ENCODE data around the gene LRRTM2.
"Not testable (repeated sequence)": the region's sequence is repeated elsewhere in the genome, so short reads cannot be mapped to it uniquely, and the experiment has no call there.

Gene LRRTM2, protein sequence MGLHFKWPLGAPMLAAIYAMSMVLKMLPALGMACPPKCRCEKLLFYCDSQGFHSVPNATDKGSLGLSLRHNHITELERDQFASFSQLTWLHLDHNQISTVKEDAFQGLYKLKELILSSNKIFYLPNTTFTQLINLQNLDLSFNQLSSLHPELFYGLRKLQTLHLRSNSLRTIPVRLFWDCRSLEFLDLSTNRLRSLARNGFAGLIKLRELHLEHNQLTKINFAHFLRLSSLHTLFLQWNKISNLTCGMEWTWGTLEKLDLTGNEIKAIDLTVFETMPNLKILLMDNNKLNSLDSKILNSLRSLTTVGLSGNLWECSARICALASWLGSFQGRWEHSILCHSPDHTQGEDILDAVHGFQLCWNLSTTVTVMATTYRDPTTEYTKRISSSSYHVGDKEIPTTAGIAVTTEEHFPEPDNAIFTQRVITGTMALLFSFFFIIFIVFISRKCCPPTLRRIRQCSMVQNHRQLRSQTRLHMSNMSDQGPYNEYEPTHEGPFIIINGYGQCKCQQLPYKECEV

DNA sequence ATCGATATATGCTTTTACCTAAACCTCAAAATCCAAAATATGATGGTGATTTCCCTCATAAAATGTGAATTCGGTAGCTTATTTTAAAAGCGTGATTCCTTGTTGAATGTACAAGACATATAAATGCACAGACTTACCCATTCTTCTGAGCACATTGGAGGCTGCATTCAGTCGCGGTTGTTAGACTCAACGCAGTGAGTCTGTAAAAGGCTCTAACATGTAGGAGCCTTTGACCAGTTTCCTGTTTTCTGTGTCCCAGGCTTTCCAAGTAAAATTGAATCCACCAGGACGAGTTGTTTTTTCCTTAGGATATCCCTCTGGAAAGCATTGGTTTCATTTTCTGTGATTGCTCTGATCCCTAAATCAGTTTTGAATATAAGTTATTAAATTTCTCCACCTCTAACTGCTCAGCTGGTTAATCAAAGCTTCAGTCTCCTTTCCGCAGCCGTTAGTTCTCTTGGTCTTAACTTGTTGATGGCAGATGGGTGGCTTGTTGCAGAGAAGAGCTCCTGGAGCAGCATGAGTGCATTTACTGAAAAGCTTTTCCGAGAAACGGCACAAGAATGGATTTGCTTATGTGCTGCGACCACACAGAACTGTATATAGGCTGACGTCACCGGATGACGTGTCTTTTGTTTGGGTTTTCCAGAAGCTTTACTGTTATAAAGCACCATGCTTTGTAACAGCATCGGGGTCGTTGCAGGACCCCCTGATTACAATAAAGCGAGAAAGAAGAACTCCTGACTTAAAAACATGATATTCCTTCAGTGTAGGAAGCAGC, at the start of gene LRRTM2:
TSS of gene LRRTM2 (minus strand) at position 565 of the 781 bp plus-strand sequence. CDS start at position 141, 424 bp downstream.
- no peaks in the 10 kb centered on the region for H3K9me3 Mint-ChIP-seq
- H3K27ac Mint-ChIP-seq: no peak within 1 kb of the TSS
- H3K4me3 Mint-ChIP-seq: no peak within 1 kb of the TSS
- peaks cover 34% of the 10 kb centered on the region for H3K27me3 Mint-ChIP-seq (ENCODE audit: low read depth)
- H3K4me1 Mint-ChIP-seq (ENCODE audit: low read depth): no peaks in the 10 kb centered on the region
- no peaks in the 10 kb centered on the region for H3K36me3 Mint-ChIP-seq (ENCODE audit: low read depth)

DNA sequence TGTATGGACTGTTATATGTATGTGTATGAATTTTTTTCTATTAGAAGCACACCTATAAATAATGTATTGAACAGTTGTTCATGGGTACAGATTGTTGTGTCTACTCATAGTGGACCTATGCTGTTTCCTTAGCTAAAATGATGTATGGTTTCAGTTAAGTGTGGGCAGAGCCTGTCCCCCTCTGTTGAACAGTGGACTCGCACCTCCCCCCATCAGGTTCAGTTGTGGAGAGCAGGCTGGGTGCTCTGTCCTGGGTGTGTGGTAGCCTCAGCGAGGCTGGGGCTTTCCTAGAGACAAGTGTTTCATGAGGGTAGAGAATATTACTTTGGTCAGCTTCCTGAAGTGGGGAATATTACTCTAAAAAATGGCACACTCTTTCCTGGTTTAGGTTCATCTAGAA, 47.4 kb upstream of the LRRTM2 start:
- Mint-ChIP-seq H3K9me3 (no peaks in the 10 kb centered on the region), H3K27ac (no peak overlapping the region), H3K4me3 (no peak overlapping the region), H3K27me3 (ENCODE audit: low read depth) (no peaks in the 10 kb centered on the region), H3K36me3 (ENCODE audit: low read depth) (no peaks in the 10 kb centered on the region), H3K4me1 (ENCODE audit: low read depth) (no peaks in the 10 kb centered on the region)

DNA sequence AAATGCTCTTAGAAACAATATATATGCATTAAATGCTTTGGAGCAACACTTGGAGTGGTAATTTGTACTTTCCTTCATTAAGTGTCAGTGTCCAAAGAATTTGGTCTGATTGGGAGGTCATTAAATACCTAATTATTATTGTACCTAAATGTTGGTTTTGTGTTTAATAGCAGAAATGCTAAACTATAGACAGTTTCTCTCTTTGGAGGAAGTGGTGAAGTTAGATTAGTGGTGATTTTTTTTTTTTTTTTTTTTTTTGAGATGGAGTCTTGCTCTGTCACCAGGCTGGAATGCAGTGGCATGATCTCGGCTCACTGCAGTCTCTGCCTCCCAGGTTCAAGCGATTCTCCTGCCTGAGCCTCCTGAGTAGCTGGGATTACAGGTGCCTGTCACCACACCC, 46.2 kb upstream of the LRRTM2 start:
- H3K4me1 Mint-ChIP-seq (ENCODE audit: low read depth); H3K9me3 Mint-ChIP-seq; H3K27ac Mint-ChIP-seq; H3K36me3 Mint-ChIP-seq (ENCODE audit: low read depth); H3K4me3 Mint-ChIP-seq; H3K27me3 Mint-ChIP-seq (ENCODE audit: low read depth): not testable (repeated sequence)

DNA sequence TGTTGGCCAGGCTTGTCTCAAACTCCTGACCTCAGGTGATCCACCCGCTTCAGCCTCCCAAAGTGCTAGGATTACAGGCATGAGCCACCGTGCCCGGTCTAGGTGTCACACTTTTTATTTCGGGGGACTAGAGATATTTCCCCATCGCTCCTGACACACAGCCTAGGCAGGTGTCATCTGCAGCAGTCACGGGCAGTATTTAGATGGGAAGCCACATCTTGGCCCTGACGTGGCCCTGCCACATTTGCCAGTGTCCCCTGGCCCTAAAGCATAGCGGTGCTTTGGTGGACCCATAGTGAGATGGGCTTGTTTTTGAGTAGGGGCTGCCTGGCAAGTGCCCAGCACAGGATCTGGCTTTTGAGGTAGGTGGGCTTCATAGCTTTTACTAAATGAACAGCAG, 45.0 kb upstream of the LRRTM2 start:
- Mint-ChIP-seq H3K27me3 (ENCODE audit: low read depth) (no peaks in the 10 kb centered on the region), H3K36me3 (ENCODE audit: low read depth) (no peaks in the 10 kb centered on the region), H3K9me3 (no peaks in the 10 kb centered on the region), H3K4me1 (ENCODE audit: low read depth) (no peaks in the 10 kb centered on the region), H3K4me3 (no peak overlapping the region), H3K27ac (no peak overlapping the region)

DNA sequence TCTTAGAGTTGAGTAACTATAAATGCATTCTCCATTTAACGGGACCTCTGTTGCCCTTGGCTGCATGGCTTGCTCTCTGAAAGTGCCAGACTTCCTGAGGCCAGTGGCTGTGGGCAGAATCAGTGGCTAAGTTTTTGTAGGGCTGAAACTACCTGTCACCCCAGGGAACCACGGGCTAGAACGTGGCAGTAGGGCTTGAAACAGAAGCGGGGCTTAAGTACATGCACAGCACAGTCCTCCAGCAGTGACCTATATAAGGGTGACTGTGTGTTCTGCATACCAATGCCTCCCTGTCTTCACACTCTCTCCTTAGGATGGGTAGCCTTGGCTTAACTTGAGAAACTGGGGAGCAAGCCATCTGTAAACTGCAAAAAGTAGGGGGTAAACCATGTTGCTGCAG, 43.6 kb upstream of the LRRTM2 start:
- Mint-ChIP-seq H3K9me3 (no peaks in the 10 kb centered on the region), H3K36me3 (ENCODE audit: low read depth) (no peaks in the 10 kb centered on the region), H3K27ac (no peak overlapping the region), H3K4me1 (ENCODE audit: low read depth) (no peaks in the 10 kb centered on the region), H3K27me3 (ENCODE audit: low read depth) (no peaks in the 10 kb centered on the region), H3K4me3 (no peak overlapping the region)

DNA sequence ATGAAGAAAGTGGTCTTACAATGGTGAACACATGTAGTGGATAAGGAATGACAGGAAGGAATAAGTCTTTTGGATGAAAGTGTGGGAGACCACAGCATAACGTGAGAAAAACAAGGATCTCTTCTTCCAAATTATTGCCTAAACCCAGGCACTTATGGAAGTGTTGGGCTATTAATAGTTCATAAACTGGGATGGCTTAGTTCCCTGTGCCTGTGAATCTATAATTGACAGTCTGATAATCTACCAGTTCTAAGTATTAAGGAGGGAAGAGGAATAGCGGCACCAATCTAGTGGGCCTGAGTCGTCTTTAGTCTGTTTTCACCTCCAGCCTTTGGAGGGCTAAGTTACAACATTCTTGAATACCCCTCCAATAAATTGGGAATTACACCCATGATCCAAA, 39.2 kb upstream of the LRRTM2 start:
- peaks cover 6% of the 10 kb centered on the region for H3K36me3 Mint-ChIP-seq (ENCODE audit: low read depth)
- H3K27me3 Mint-ChIP-seq (ENCODE audit: low read depth): peaks cover 6% of the 10 kb centered on the region
- H3K27ac Mint-ChIP-seq: no peak overlapping the region
- H3K4me3 Mint-ChIP-seq: no peak overlapping the region
- H3K4me1 Mint-ChIP-seq (ENCODE audit: low read depth): peaks cover 5% of the 10 kb centered on the region
- H3K9me3 Mint-ChIP-seq: no peaks in the 10 kb centered on the region

DNA sequence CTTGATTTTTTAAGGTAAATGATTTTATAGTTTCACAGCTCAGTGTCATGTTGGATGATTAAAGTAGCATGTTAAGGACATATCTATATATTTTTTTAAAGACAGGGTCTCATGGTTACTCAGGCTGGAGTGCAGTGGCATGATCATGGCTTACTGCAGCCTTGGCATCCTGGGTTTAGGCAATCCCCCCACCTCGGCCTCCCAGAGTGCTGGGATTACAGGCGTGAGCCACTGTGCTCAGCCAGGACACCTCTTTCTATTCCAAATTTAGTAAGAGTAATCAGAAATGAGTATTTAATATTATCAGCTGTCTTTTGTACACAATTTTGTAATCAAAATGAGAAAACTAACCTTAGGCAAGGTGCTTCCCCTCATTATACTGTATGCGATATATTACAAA, 38.6 kb upstream of the LRRTM2 start:
- no peak overlapping the region for H3K27ac Mint-ChIP-seq
- H3K4me1 Mint-ChIP-seq (ENCODE audit: low read depth): peaks cover 5% of the 10 kb centered on the region
- peaks cover 6% of the 10 kb centered on the region for H3K27me3 Mint-ChIP-seq (ENCODE audit: low read depth)
- no peaks in the 10 kb centered on the region for H3K9me3 Mint-ChIP-seq
- H3K36me3 Mint-ChIP-seq (ENCODE audit: low read depth): peaks cover 6% of the 10 kb centered on the region
- no peak overlapping the region for H3K4me3 Mint-ChIP-seq

DNA sequence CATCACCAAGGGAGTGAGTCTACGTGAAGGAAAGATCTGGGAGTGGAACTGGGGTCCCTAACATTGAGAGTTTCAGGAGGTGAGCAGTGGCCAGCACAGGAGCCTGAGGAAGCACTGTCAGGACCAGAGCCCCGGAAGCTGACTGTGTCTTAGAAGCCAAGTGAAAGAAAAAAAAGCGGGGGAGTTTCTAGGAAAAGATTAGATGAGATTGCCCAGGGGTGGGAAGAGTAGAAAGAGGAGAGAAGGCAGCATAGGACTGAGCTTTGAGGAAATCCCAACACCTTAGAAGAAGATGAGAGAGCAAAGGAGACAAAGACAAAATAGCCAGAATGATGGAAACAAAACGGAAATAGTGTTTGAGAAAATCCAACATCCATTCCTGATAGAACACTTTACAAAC, 37.0 kb upstream of the LRRTM2 start:
- peaks cover 6% of the 10 kb centered on the region for H3K27me3 Mint-ChIP-seq (ENCODE audit: low read depth)
- H3K4me1 Mint-ChIP-seq (ENCODE audit: low read depth): peaks cover 5% of the 10 kb centered on the region
- H3K4me3 Mint-ChIP-seq: no peak overlapping the region
- H3K36me3 Mint-ChIP-seq (ENCODE audit: low read depth): peaks cover 6% of the 10 kb centered on the region
- no peak overlapping the region for H3K27ac Mint-ChIP-seq
- no peaks in the 10 kb centered on the region for H3K9me3 Mint-ChIP-seq

DNA sequence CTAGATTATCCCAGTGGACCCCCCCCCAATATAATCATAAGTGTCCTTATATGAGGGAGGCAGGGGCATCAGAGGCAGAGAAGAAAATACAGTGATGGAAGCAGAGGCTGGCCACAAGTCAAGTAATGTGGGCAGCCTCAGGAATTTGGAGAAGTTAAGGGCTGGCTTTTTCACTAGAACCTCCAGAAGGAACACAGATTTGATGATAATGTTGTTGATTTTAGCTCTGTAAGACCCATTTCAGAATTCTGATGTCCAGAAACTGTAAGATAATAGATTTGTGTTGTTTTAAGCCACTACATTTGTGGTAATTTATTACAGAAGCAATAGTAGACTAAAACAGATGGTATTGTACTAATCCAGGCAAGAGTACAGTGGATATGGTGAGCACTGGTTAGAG, 36.3 kb upstream of the LRRTM2 start:
- Mint-ChIP-seq H3K27ac (no peak overlapping the region), H3K27me3 (ENCODE audit: low read depth) (peaks cover 6% of the 10 kb centered on the region), H3K9me3 (no peaks in the 10 kb centered on the region), H3K4me3 (no peak overlapping the region), H3K36me3 (ENCODE audit: low read depth) (peaks cover 6% of the 10 kb centered on the region), H3K4me1 (ENCODE audit: low read depth) (peaks cover 5% of the 10 kb centered on the region)

DNA sequence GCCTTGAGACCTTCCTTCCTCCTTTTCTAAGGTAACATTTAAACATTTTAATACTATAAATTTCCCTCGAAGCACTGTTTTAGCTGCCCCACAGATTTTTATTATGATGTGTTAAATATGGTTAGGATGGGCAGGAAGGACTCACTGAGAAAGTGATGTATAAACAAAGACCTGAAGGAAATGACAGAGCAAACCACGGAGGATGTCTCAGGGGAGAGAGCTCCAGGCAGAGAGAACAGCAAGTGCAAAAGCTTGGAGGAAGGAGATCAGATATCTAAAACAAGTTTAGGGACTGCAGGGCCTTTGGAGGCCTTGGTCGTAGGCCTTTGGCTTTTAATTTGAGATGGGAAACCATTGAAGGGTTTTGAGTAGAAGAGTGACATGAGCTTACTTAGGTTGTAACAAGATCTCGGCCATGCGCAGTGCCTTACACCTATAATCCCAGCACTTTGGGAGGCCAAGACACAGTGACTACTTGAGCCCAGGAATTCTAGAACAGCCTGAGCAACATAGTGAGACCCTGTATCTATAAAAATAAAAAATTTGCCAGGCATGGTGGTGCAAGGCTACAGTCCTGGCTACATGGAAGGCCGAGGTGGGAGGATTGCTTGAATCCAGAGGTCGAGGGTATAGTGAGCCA, 35.5 kb upstream of the LRRTM2 start:
- no peak overlapping the region for H3K4me3 Mint-ChIP-seq
- peaks cover 6% of the 10 kb centered on the region for H3K27me3 Mint-ChIP-seq (ENCODE audit: low read depth)
- H3K4me1 Mint-ChIP-seq (ENCODE audit: low read depth): peaks cover 5% of the 10 kb centered on the region
- peaks cover 6% of the 10 kb centered on the region for H3K36me3 Mint-ChIP-seq (ENCODE audit: low read depth)
- no peaks in the 10 kb centered on the region for H3K9me3 Mint-ChIP-seq
- H3K27ac Mint-ChIP-seq: no peak overlapping the region

DNA sequence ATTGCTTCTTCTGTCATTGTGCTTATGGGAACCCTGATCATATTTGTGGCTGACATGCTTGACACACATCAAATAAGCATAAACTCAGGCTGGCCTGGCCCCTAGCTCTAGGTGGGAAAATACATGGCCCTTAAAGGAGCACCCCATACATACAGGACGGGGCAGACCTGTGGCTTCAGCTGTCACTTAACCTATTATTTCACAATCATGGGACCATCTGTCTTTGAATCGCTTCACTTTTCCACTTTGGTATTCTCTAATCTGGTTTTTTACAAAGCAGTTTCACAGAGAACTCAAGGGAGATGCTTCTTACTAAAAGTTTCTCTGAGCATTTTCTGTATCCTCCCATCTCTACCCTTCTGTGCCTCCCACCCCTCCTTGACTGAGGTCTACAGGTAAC, 34.6 kb upstream of the LRRTM2 start:
- H3K9me3 Mint-ChIP-seq: no peaks in the 10 kb centered on the region
- no peak overlapping the region for H3K27ac Mint-ChIP-seq
- H3K4me1 Mint-ChIP-seq (ENCODE audit: low read depth): peaks cover 5% of the 10 kb centered on the region
- H3K27me3 Mint-ChIP-seq (ENCODE audit: low read depth): peaks cover 6% of the 10 kb centered on the region
- H3K4me3 Mint-ChIP-seq: no peak overlapping the region
- H3K36me3 Mint-ChIP-seq (ENCODE audit: low read depth): peaks cover 6% of the 10 kb centered on the region

DNA sequence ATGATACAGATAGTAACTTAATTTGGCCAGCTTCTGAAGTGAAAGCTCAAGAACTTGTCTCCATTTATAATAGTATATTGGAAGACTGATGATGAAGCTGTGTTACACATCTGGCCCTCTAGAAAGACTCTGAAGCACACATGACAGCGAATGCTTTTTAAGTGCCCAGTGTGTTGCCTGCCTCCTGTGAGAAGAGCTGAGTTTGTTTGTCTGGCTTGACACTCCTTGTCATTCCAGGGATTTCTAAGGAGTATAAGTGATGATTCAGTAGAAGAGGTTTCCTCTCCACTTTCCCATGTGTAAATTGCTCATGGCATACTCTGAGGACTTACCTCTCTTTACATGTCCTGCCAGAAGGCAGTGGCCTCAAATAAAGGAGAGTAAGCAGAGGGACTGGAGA, 30.4 kb upstream of the LRRTM2 start:
- H3K36me3 Mint-ChIP-seq (ENCODE audit: low read depth): peaks cover 11% of the 10 kb centered on the region
- no peaks in the 10 kb centered on the region for H3K27me3 Mint-ChIP-seq (ENCODE audit: low read depth)
- no peak overlapping the region for H3K4me3 Mint-ChIP-seq
- H3K4me1 Mint-ChIP-seq (ENCODE audit: low read depth): peaks cover 18% of the 10 kb centered on the region
- no peak overlapping the region for H3K27ac Mint-ChIP-seq
- no peaks in the 10 kb centered on the region for H3K9me3 Mint-ChIP-seq

DNA sequence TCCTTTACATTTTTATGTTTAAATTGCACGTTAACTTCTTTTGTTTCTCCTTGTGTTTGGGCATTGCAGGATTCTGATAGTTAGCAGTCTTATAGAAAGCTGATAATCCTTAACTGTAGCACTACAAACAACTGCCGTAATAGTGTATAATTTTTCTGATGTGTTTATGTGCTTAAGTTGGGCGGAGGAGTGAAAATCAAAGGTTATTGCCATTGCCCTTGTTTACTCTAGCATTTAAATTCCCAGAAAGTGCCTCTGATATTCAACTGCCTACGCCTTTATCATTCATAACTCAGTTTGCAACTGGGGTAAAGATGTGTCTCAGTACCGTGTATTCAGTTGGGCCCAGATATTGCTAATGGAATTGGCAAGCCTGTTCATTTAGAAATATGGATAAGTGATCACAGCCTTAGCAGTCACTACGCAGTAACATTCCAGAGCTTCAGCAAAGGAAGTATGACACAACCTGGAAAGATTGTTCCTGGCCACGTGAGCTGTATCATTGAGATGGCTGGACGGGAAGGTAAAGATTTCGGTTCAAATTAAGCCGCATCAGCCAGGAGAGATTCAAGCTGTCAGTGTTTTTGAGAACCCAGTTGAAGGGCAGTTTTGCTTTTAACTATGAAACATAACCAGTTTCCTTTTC, 28.1 kb upstream of the LRRTM2 start:
- H3K4me3 Mint-ChIP-seq: no peak overlapping the region
- peaks cover 6% of the 10 kb centered on the region for H3K36me3 Mint-ChIP-seq (ENCODE audit: low read depth)
- H3K9me3 Mint-ChIP-seq: no peaks in the 10 kb centered on the region
- H3K27ac Mint-ChIP-seq: no peak overlapping the region
- peaks cover 20% of the 10 kb centered on the region for H3K4me1 Mint-ChIP-seq (ENCODE audit: low read depth)
- H3K27me3 Mint-ChIP-seq (ENCODE audit: low read depth): peaks cover 14% of the 10 kb centered on the region

DNA sequence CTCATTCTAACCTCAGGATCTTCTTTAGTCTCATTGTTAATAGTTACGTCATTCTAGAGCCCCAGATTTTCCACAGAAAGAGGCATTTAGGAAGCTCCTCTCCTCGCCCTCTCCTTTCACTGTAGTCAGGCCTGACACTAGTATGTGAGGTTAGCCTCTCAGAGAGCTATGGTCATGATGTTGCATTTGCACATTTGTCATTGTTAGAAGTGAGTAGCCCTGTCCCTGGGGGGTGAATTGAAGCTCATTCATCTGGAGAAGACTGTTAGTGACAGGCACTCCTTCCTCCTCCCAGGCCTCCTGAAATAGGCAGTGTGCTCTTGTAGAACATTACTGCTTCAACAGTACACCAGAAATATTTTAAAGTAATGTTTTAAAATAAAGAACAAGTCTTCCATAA, 26.6 kb upstream of the LRRTM2 start:
- Mint-ChIP-seq H3K27me3 (ENCODE audit: low read depth) (peaks cover 14% of the 10 kb centered on the region), H3K4me1 (ENCODE audit: low read depth) (peaks cover 20% of the 10 kb centered on the region), H3K27ac (no peak overlapping the region)

More for the DNA sequence above, 26.6 kb upstream of the LRRTM2 start:
- Mint-ChIP-seq H3K9me3 (no peaks in the 10 kb centered on the region), H3K36me3 (ENCODE audit: low read depth) (peaks cover 6% of the 10 kb centered on the region), H3K4me3 (no peak overlapping the region)

Data from T-helper 1 cell treated with Interleukin-12 subunit alpha and Interleukin-12 subunit beta and Interleukin-4 antibody, amounts not matched to agents 30 μg/mL and 1 μg/mL, for 36 hours (primary cell).